GM23338 (cell line): Measurements from ENCODE around the gene LTBP3. TPM values are rescaled to one million over a fixed set of nuclear protein-coding genes. Genes with fewer than 3 reads are reported as not detected.

Source experiments
- ATAC-seq: fragments of 200-7000 bp; cut with Tn5 transposase; 3 replicates; pipeline ENCODE4 v1.9.1; 2020
- DNase-seq: peaks from one replicate; pipeline ENCODE4 v3.0.0-alpha.2; 2015; ENCODE audit warnings: low spot score
- H2AFZ ChIP-seq: fragments of 200-600 bp; sonication (generic); 2 replicates; pipeline ENCODE4 v1.8.0; 2016; ENCODE audit warnings: antibody characterized with exemption, mild to moderate bottlenecking, moderate library complexity
- H3F3A ChIP-seq: fragments of 200-600 bp; sonication (generic); replicated peaks from 2 replicates; pipeline ENCODE4 v1.8.0; 2017; ENCODE audit warnings: antibody characterized with exemption, mixed run types, low read depth
- H3K27ac ChIP-seq: fragments of 200-600 bp; sonication (generic); 2 replicates; pipeline ENCODE4 v1.6.1; 2016; ENCODE audit warnings: low read depth
- H3K27me3 ChIP-seq: fragments of 200-600 bp; sonication (generic); 2 replicates; pipeline ENCODE4 v1.8.0; 2016; ENCODE audit warnings: mild to moderate bottlenecking, mixed run types, moderate library complexity; ENCODE audit not compliant: insufficient read depth
- H3K36me3 ChIP-seq: fragments of 200-600 bp; sonication (generic); 2 replicates; pipeline ENCODE4 v1.8.0; 2016; ENCODE audit warnings: mild to moderate bottlenecking; ENCODE audit not compliant: insufficient read depth
- H3K4me1 ChIP-seq: fragments of 200-600 bp; sonication (generic); 2 replicates; pipeline ENCODE4 v1.8.0; 2016; ENCODE audit warnings: mild to moderate bottlenecking, moderate library complexity; ENCODE audit not compliant: insufficient read depth
- H3K4me2 ChIP-seq: fragments of 200-600 bp; sonication (generic); 2 replicates; pipeline ENCODE4 v1.7.1; 2017; ENCODE audit warnings: mixed run types
- H3K4me3 ChIP-seq: fragments of 200-600 bp; sonication (generic); 2 replicates; pipeline ENCODE4 v1.6.1; 2016; ENCODE audit warnings: mixed run types
- H3K79me2 ChIP-seq: fragments of 200-600 bp; sonication (generic); replicated peaks from 2 replicates; pipeline ENCODE4 v1.8.0; 2017; ENCODE audit warnings: mild to moderate bottlenecking; ENCODE audit not compliant: insufficient read depth
- H3K9me2 ChIP-seq: fragments of 200-600 bp; sonication (generic); 2 replicates; pipeline ENCODE4 v1.8.0; 2017; ENCODE audit not compliant: insufficient read depth
- H4K20me1 ChIP-seq: fragments of 200-600 bp; sonication (generic); replicated peaks from 2 replicates; pipeline ENCODE4 v1.8.0; 2017; ENCODE audit warnings: mild to moderate bottlenecking; ENCODE audit not compliant: insufficient read depth
- H3K27ac Mint-ChIP-seq: 2 replicates; pipeline ENCODE4 v1.8.0; 2020; ENCODE audit warnings: inconsistent platforms, mild to moderate bottlenecking, moderate library complexity, mixed read lengths
- H3K27me3 Mint-ChIP-seq: 3 replicates; pipeline ENCODE4 v1.8.0; 2022; ENCODE audit warnings: low read depth, mild to moderate bottlenecking, moderate library complexity, mixed read lengths, inconsistent platforms; ENCODE audit not compliant: insufficient read depth, poor library complexity
- H3K36me3 Mint-ChIP-seq: 3 replicates; pipeline ENCODE4 v1.8.0; 2021; ENCODE audit warnings: low read depth, mild to moderate bottlenecking, inconsistent platforms, moderate library complexity, mixed read lengths
- H3K4me1 Mint-ChIP-seq: 3 replicates; pipeline ENCODE4 v1.8.0; 2020; ENCODE audit warnings: mild to moderate bottlenecking, inconsistent platforms, mixed read lengths
- H3K4me3 Mint-ChIP-seq: 3 replicates; pipeline ENCODE4 v1.8.0; 2021; ENCODE audit warnings: moderate library complexity, mild to moderate bottlenecking, inconsistent platforms, mixed read lengths
- H3K9me3 Mint-ChIP-seq: 3 replicates; pipeline ENCODE4 v1.8.0; 2020; ENCODE audit warnings: moderate library complexity, mild to moderate bottlenecking, inconsistent platforms, mixed read lengths
- CREB1 ChIP-seq: fragments of 250-450 bp; sonication (Bioruptor Pico); IDR thresholded peaks from 2 replicates; pipeline ENCODE4 v1.5.0; 2020; ENCODE audit warnings: low read depth, mild to moderate bottlenecking, moderate library complexity
- EZH2 ChIP-seq: fragments of 200-600 bp; sonication (generic); IDR thresholded peaks from one replicate; pipeline ENCODE4 v1.8.0; 2017; ENCODE audit warnings: antibody characterized with exemption, mild to moderate bottlenecking, low read depth; ENCODE audit not compliant: unreplicated experiment
- EZH2phosphoT487 ChIP-seq: fragments of 200-600 bp; sonication (generic); IDR thresholded peaks from one replicate; pipeline ENCODE4 v1.8.1; 2018; ENCODE audit warnings: antibody characterized with exemption; ENCODE audit not compliant: unreplicated experiment
- JUNB ChIP-seq: IDR thresholded peaks from one replicate; pipeline ENCODE4 v1.6.1; 2016; ENCODE audit warnings: antibody characterized with exemption; ENCODE audit not compliant: unreplicated experiment
- NANOG ChIP-seq: IDR thresholded peaks from 2 replicates; pipeline ENCODE4 v1.6.1; 2016; ENCODE audit warnings: antibody characterized with exemption, borderline replicate concordance
- POLR2AphosphoS5 ChIP-seq: IDR thresholded peaks from 2 replicates; pipeline ENCODE4 v1.6.1; 2016; ENCODE audit warnings: antibody characterized with exemption, low read depth
- REST ChIP-seq: IDR thresholded peaks from one replicate; pipeline ENCODE4 v1.6.1; 2018; ENCODE audit warnings: antibody characterized with exemption; ENCODE audit not compliant: unreplicated experiment
- STAT1 ChIP-seq: IDR thresholded peaks from one replicate; pipeline ENCODE4 v1.6.1; 2016; ENCODE audit warnings: antibody characterized with exemption; ENCODE audit not compliant: unreplicated experiment
- ZNF114 ChIP-seq: fragments of 250-450 bp; sonication (Bioruptor Pico); IDR thresholded peaks from 2 replicates; pipeline ENCODE4 v1.5.0; 2020; ENCODE audit warnings: mild to moderate bottlenecking, moderate library complexity
- ZNF331 ChIP-seq: fragments of 250-450 bp; sonication (Bioruptor Pico); IDR thresholded peaks from 2 replicates; pipeline ENCODE4 v1.5.0; 2020; ENCODE audit warnings: low read depth, mild to moderate bottlenecking, moderate library complexity
- ZNF462 ChIP-seq: fragments of 250-450 bp; sonication (Bioruptor Pico); IDR thresholded peaks from 2 replicates; pipeline ENCODE4 v1.5.0; 2020; ENCODE audit warnings: mild to moderate bottlenecking, moderate library complexity
- polyA plus RNA-seq: library from polyadenylated mRNA; unstranded; fragments of >200 nt; fragmentation: Nextera tagmentation; extraction: Ambion mirVana; gene quantifications from 2 replicates; pipeline ENCODE4 v1.2.1, GENCODE V29; 2016
- total RNA-seq: library from RNA; depleted of rRNA; stranded (reverse); fragments of >200 nt; shearing (Covaris generic); gene quantifications from 2 replicates; pipeline ENCODE4 v1.2.3, GENCODE V29; 2014
- TF ChIP-seq, protein P1 (sequence below): IDR thresholded peaks from 2 replicates; pipeline ENCODE4 v1.6.1; 2016; ENCODE audit warnings: antibody characterized with exemption
- TF ChIP-seq, protein P2 (sequence below), 2 experiments: fragments of 200-600 bp in 1 of 2; sonication (generic) in 1 of 2; conservative IDR thresholded peaks; 2 replicates each; pipeline versions ENCODE4 v1.5.1 to v1.6.1; 2016 to 2017; ENCODE audit warnings: antibody characterized with exemption in 2 of 2, low read depth in 2 of 2, mild to moderate bottlenecking in 2 of 2, moderate library complexity in 1 of 2

LTBP3 gene
- total and polyA plus RNA-seq, 2 experiments from 2014 or later, result 9.5 to 29.2 TPM

DNA sequence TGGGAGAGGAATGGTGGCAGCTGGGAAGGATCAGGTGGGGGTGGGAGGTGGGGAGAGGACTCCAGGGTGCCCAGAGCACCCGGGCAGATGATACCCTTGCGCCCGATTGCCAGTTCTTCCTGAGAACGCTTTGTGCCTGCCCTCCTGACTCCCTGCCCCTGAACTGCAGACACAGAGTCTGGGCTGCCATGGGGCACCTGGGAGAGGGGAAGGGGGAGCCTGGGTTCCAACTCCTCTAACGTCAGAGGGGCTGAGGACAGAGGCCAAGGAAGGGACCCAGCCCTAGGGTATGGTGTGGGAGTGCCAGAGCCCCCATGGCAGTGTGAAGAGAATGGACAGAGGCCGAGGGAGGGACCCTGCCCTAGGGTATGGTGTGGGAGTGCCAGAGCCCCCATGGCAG is 38.4 kb upstream of the LTBP3 start:
- H3K27me3 Mint-ChIP-seq, result peaks cover 26% of the 10 kb centered on the region
- Histone ChIP-seq H4K20me1 (no peaks in the 10 kb centered on the region; the same call in 1 of the 2 replicates), H3K79me2 (no peaks in the 10 kb centered on the region), H3K36me3 (no peaks in the 10 kb centered on the region; the same call in 1 of the 2 replicates), H3F3A (0 out of 2 replicates have a peak, but pooled peaks cover 18% of the 10 kb centered on the region), H3K4me1 (peaks cover 8% of the 10 kb centered on the region; the same call in 1 of the 2 replicates), H2AFZ (no peak overlapping the region), H3K27me3 (peaks cover 28% of the 10 kb centered on the region), H3K4me2 (no peak overlapping the region), H3K27ac (no peak overlapping the region), H3K4me3 (no peak overlapping the region), H3K9me2 (no peaks in the 10 kb centered on the region)
- peaks cover 7% of the 10 kb centered on the region; the same call in 2 of the 3 replicates for H3K36me3 Mint-ChIP-seq
- DNase-seq, result no peak
- H3K9me3 Mint-ChIP-seq, result no peaks in the 10 kb centered on the region; the same call in 2 of the 3 replicates
- no peak for TF ChIP-seq POLR2AphosphoS5
- no peak for TF ChIP-seq REST
- TF ChIP-seq EZH2phosphoT487, result no peak
- no peak for TF ChIP-seq EZH2
- TF ChIP-seq, protein P1, sequence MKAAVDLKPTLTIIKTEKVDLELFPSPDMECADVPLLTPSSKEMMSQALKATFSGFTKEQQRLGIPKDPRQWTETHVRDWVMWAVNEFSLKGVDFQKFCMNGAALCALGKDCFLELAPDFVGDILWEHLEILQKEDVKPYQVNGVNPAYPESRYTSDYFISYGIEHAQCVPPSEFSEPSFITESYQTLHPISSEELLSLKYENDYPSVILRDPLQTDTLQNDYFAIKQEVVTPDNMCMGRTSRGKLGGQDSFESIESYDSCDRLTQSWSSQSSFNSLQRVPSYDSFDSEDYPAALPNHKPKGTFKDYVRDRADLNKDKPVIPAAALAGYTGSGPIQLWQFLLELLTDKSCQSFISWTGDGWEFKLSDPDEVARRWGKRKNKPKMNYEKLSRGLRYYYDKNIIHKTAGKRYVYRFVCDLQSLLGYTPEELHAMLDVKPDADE, result no peak
- TF ChIP-seq ZNF462 (CRISPR knock-in tag), result no peak
- TF ChIP-seq JUNB, result no peak
- TF ChIP-seq, protein P2, sequence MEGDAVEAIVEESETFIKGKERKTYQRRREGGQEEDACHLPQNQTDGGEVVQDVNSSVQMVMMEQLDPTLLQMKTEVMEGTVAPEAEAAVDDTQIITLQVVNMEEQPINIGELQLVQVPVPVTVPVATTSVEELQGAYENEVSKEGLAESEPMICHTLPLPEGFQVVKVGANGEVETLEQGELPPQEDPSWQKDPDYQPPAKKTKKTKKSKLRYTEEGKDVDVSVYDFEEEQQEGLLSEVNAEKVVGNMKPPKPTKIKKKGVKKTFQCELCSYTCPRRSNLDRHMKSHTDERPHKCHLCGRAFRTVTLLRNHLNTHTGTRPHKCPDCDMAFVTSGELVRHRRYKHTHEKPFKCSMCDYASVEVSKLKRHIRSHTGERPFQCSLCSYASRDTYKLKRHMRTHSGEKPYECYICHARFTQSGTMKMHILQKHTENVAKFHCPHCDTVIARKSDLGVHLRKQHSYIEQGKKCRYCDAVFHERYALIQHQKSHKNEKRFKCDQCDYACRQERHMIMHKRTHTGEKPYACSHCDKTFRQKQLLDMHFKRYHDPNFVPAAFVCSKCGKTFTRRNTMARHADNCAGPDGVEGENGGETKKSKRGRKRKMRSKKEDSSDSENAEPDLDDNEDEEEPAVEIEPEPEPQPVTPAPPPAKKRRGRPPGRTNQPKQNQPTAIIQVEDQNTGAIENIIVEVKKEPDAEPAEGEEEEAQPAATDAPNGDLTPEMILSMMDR (conservative IDR thresholded peaks at IDR 0.05; ENCODE audit: low read depth in 2 of 2), result no peak
- no peak for TF ChIP-seq ZNF331 (CRISPR knock-in tag)
- TF ChIP-seq STAT1, result no peak
- no peak for TF ChIP-seq CREB1
- TF ChIP-seq NANOG, result no peak
- TF ChIP-seq ZNF114 (CRISPR knock-in tag), result no peak
- no peak overlapping the region for H3K27ac Mint-ChIP-seq
- no peak overlapping the region for H3K4me3 Mint-ChIP-seq
- peaks cover 7% of the 10 kb centered on the region; the same call in 2 of the 3 replicates for H3K4me1 Mint-ChIP-seq
- ATAC-seq, result no peak
